Nephron progenitor cell (in vitro differentiated cells): ENCODE data around the gene OGFOD2.

ENCODE experiments used
- DNase-seq: peaks from one replicate; pipeline ENCODE4 v3.0.0; 2021
- H3K27ac Mint-ChIP-seq: 2 replicates; pipeline ENCODE4 v1.8.0; 2021; ENCODE audit warnings: mild to moderate bottlenecking, moderate library complexity, mixed read lengths
- H3K27me3 Mint-ChIP-seq: 2 replicates; pipeline ENCODE4 v1.8.0; 2021; ENCODE audit warnings: mild to moderate bottlenecking, low read depth, mixed read lengths; ENCODE audit not compliant: poor library complexity
- H3K36me3 Mint-ChIP-seq: 2 replicates; pipeline ENCODE4 v1.8.0; 2021; ENCODE audit warnings: low read depth, mixed read lengths
- H3K4me1 Mint-ChIP-seq: 2 replicates; pipeline ENCODE4 v1.8.0; 2021; ENCODE audit warnings: mixed read lengths
- H3K4me3 Mint-ChIP-seq: 2 replicates; pipeline ENCODE4 v1.8.0; 2021; ENCODE audit warnings: mild to moderate bottlenecking, moderate library complexity, mixed read lengths
- H3K9me3 Mint-ChIP-seq: 2 replicates; pipeline ENCODE4 v1.8.0; 2021; ENCODE audit warnings: mild to moderate bottlenecking, moderate library complexity, mixed read lengths
- CTCF ChIP-seq: fragments of 200-600 bp; sonication (generic); IDR thresholded peaks from 2 replicates; pipeline ENCODE4 v1.5.0; 2021; ENCODE audit warnings: antibody characterized with exemption

OGFOD2 gene

DNA sequence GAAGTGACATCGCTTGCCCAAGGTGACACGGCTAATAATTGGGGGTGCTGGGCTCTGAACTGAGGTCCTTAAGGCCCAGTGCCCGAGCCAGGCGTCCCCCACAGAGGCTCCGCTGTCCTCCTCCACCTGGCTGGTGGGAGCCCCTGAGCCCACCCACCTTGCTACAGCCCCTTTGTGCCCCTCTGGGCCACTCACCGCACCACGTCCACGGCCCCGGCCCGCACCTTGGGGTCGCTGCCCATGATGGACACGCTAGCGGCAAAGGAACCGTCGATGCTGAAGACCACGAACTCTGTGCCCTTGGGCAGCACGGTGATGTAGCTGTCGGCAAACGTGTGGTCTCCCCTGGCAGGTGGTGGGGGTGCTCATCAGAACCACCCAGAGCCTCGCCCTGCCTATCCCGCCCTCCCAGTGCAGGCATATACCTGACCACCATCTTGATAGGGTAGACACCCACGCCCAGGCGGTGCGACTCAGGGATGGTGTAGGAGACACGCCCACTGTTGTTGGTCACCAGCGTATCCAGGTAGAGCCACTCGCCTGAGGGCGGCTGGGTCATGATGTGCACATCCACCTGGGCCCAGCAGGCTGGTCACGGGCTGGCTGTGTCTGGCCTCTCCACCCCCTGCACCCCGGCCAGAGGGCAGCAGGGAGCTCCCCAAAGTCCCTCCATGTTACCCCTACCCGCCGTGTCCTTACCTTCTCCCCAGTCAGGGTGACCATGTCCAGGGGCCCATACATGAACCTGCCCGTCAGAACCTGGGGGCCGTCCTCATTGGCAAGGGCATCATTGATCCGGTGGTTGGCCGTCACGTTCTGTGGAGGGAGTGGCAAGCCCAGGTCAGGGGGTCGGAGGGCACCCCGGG is 12.3 kb downstream of the OGFOD2 start:
- no peaks in the 10 kb centered on the region for H3K36me3 Mint-ChIP-seq
- H3K4me1 Mint-ChIP-seq, result peaks cover 32% of the 10 kb centered on the region
- DNase-seq, result no peak
- TF ChIP-seq CTCF, result no peak
- H3K9me3 Mint-ChIP-seq, result no peaks in the 10 kb centered on the region
- H3K4me3 Mint-ChIP-seq, result no peak overlapping the region
- H3K27ac Mint-ChIP-seq, result no peak overlapping the region
- no peaks in the 10 kb centered on the region for H3K27me3 Mint-ChIP-seq

DNA sequence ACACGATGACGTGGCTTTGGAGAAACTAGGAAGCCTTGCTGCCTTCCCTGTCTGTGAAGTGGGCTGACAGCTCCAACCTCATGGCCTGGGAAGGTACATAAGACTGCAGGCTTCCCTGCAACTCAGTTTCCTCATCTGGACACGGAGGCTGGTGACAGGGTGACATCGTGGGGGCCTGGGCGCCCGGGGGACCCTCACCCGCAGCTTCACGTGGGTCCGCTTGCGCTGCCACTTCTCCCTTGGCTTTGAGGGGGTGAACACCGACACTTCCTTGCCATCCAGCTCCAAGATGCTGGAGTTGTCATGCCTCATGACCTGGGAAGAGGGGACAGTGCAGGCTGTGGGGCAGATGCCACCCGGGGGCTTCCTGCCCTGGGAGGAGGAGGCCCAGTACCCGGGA is 13.0 kb downstream of the OGFOD2 start:
- no peaks in the 10 kb centered on the region for H3K9me3 Mint-ChIP-seq
- TF ChIP-seq CTCF, result no peak
- H3K27me3 Mint-ChIP-seq, result no peaks in the 10 kb centered on the region
- peaks cover 25% of the 10 kb centered on the region for H3K4me1 Mint-ChIP-seq
- H3K36me3 Mint-ChIP-seq, result no peaks in the 10 kb centered on the region
- H3K4me3 Mint-ChIP-seq, result no peak overlapping the region
- no peak overlapping the region for H3K27ac Mint-ChIP-seq
- no peak for DNase-seq

DNA sequence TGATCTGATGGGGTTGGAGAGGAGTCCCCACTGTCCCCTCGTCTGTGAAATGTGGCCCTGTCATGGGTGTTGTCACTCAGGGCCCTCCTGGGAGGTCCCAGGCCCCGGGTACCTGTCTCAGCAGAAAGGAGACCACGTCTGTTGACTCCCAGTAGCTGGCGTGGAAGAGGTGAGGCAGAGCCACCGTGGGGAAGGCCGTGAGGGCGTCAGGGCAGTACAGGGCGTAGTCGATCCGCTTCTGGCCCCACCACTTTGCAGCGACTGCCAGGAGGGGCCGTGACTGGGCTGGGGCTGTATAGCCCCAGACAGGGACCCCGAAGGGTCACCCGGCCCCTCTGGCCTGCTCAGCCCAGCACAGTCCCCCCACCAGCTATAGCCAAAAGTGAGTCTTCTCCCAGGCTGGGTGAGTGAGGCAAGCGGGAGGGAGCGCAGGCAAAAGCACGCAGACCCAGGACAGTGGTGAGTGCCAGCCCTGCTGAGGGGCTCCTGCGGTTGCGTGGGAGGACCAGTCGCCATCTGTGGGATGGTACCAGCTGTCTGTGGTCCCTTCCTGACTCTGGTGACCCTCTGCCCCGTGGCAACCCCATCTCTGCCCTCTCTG is 13.7 kb downstream of the OGFOD2 start:
- no peak for DNase-seq
- no peak overlapping the region for H3K4me3 Mint-ChIP-seq
- no peaks in the 10 kb centered on the region for H3K9me3 Mint-ChIP-seq
- H3K4me1 Mint-ChIP-seq, result peaks cover 18% of the 10 kb centered on the region
- no peak for TF ChIP-seq CTCF
- H3K27me3 Mint-ChIP-seq, result no peaks in the 10 kb centered on the region
- H3K36me3 Mint-ChIP-seq, result no peaks in the 10 kb centered on the region
- peak overlapping the region; percentile 59 for H3K27ac Mint-ChIP-seq

- Mint-ChIP-seq H3K4me3 (no peak overlapping the region), H3K9me3 (no peaks in the 10 kb centered on the region), H3K36me3 (no peaks in the 10 kb centered on the region), H3K4me1 (peaks cover 12% of the 10 kb centered on the region), H3K27me3 (no peaks in the 10 kb centered on the region), H3K27ac (no peak overlapping the region)
- no peak for TF ChIP-seq CTCF
- no peak for DNase-seq
Measured at GRCh38 chr12:122989225-122989839, 14.3 kb downstream of the OGFOD2 start.

DNA sequence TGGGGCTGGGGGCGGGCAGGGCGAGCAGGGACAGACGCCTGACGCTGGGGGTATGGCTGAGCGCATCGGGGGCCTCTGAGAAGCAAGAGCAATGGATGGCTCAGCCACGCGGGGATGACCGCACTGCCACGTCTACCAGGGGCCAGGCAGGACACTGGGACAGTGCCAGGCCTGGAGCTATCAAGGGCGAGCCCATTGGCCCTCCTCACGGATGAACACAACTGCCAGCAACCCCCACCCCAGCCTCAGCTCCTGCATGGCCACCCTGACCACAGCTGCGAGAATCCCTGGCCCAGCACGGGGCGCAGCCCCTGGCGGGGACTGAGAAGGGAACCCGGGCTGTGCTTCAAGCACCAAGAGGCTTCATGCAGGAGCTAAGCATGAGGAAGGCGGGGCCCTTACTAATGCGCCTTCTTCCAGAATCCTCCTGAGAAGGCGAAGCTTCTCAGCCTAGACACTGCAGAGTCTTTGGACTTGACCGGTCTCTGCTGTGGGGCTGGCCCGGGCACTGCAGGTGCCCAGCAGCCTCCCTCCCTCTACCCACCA is 14.9 kb downstream of the OGFOD2 start:
- TF ChIP-seq CTCF, result no peak
- Mint-ChIP-seq H3K4me1 (peaks cover 6% of the 10 kb centered on the region), H3K27me3 (no peaks in the 10 kb centered on the region), H3K9me3 (no peaks in the 10 kb centered on the region), H3K4me3 (no peak overlapping the region), H3K36me3 (no peaks in the 10 kb centered on the region), H3K27ac (no peak overlapping the region)
- DNase-seq, result no peak
